ENCODE data around the gene TREM2.
"Not testable (repeated sequence)": the region's sequence is repeated elsewhere in the genome, so short reads cannot be mapped to it uniquely, and the experiment has no call there.

Gene TREM2

GRCh38 chr6:41119508-41119907, 43.4 kb downstream of the TREM2 start:
- no peak overlapping the region for H3K4me3 ChIP-seq (ENCODE audit: low read length)
- peak; percentile 15 for DNase-seq (ENCODE audit: low read depth)
- no peak for TF ChIP-seq CTCF (IDR thresholded peaks at IDR 0.05; ENCODE audit: insufficient read depth, low read depth, low read length, missing control alignments)

GRCh38 chr6:41115027-41115426, 47.9 kb downstream of the TREM2 start:
- not testable (repeated sequence) for DNase-seq (ENCODE audit: low read depth); H3K4me3 ChIP-seq (ENCODE audit: low read length)

GRCh38 chr6:41111017-41111416, 51.9 kb downstream of the TREM2 start:
- no peak for TF ChIP-seq CTCF (IDR thresholded peaks at IDR 0.05; ENCODE audit: insufficient read depth, low read depth, low read length, missing control alignments)
- DNase-seq (ENCODE audit: low read depth): peak; percentile 96
- H3K4me3 ChIP-seq (ENCODE audit: low read length): no peak overlapping the region

Measured in epithelial cell of esophagus (primary cell).